ENCODE measurements around the gene B3GNT5. TPM values are rescaled to one million over a fixed set of nuclear protein-coding genes. Genes with fewer than 3 reads are reported as not detected.

B3GNT5 gene
- total RNA-seq, 1 donor from 2014 or later: 2.9 TPM

DNA sequence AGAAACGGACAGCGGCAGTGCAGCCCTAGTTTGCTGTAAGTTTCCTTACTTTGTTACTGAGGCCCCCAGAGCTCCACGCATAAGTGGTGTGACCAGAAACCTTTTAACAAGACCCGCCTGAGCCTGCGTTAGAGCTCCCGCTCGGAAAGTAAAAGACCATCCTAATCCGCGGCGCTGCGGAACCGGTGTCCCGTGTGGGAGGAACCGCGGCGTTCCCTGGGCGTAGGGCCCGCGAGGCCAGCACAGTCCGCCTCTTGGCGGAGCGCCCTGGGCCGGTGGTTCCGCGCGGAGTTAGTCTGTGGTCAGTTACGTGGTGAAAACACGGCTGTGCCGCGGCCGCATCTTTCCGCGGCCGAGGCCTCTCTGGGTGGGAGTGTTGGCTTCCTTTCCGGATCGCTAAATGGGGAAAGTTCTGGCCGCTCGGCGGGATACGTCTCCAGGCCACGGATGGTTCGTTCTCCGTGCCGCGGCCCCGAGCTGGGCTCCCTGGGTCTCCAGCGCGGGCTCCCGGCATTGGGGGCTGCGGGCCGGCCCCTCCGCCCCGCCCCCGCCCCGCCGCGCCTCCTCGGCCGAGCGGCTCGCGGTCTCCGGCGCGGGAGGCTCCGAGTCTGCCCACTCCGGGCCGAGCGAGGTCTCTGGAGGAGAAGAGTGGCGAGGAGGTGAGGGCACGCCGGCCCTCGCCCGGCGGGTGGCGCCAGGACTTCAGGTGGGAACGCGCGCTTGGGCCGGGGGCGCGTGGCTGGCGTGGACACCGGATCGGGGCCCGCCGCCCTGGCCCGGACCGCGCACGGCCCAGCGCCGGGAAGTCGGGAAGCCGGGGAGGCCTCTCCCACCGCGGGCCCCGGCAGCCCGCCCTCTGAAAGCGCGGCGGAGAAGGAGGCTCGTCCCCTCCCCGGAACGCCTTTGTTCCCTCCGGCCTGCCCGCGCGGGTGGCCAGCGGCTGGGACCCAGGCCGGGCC lies 754 bp downstream of the B3GNT5 start:
- Mint-ChIP-seq H3K27ac (ENCODE audit: unreplicated experiment) (no peak overlapping the region), H3K9me3 (ENCODE audit: unreplicated experiment) (peaks cover 4% of the 10 kb centered on the region), H3K4me1 (ENCODE audit: low read depth, unreplicated experiment) (peaks cover 10% of the 10 kb centered on the region), H3K36me3 (ENCODE audit: unreplicated experiment) (peaks cover 6% of the 10 kb centered on the region), H3K27me3 (ENCODE audit: unreplicated experiment) (peaks cover 13% of the 10 kb centered on the region), H3K4me3 (ENCODE audit: unreplicated experiment) (peak overlapping the region; percentile 82)
- DNase-seq: peak; percentile 52
- TF ChIP-seq, protein P1, sequence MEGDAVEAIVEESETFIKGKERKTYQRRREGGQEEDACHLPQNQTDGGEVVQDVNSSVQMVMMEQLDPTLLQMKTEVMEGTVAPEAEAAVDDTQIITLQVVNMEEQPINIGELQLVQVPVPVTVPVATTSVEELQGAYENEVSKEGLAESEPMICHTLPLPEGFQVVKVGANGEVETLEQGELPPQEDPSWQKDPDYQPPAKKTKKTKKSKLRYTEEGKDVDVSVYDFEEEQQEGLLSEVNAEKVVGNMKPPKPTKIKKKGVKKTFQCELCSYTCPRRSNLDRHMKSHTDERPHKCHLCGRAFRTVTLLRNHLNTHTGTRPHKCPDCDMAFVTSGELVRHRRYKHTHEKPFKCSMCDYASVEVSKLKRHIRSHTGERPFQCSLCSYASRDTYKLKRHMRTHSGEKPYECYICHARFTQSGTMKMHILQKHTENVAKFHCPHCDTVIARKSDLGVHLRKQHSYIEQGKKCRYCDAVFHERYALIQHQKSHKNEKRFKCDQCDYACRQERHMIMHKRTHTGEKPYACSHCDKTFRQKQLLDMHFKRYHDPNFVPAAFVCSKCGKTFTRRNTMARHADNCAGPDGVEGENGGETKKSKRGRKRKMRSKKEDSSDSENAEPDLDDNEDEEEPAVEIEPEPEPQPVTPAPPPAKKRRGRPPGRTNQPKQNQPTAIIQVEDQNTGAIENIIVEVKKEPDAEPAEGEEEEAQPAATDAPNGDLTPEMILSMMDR (IDR thresholded peaks at IDR 0.05; ENCODE audit: partially characterized antibody, unreplicated experiment): no peak

DNA sequence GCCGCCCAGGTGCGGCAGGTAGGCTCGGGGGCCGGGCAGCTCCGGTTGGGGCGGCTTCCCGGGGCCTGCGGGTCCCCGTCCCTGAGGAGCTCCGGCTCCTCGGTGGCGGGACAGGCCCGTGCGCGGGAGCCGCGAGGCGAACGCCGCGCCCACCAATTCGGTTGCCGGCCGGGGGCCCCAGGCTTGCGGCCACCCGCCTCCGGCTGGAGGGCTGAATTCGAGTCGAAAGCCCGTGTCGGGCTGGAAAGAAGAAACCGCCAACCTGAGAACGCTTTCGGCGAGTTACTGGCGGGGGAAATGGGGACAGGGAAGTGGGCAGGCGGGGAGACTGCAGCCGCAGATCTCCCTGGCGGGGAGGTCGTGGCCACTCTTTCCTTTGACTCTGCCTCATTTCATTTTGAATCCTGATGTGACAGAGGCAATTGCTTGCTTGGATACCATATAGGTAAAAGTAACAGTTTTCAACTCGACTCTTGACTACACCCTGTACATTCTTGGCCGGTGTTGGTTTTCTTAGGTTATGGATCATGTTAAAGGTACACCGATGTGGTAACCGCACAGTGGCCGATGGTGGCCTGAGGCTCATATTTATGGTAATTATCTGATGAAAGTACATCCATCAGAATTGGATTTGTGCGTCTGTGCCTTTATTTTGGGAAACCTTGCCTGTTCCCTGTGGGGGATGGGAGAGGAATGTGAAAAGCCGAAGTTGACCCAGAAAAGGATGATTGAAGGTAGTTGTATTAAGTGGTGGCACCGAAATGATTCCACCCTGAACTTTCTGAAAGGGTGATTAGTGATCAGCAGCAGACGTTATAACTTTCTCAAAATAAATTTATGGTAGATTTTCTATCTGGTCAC lies 1.7 kb downstream of the B3GNT5 start:
- H3K27me3 Mint-ChIP-seq (ENCODE audit: unreplicated experiment): peaks cover 12% of the 10 kb centered on the region
- no peak for DNase-seq
- H3K4me1 Mint-ChIP-seq (ENCODE audit: low read depth, unreplicated experiment): peaks cover under 1% of the 10 kb centered on the region
- peak overlapping the region; percentile 78 for H3K27ac Mint-ChIP-seq (ENCODE audit: unreplicated experiment)
- peaks cover 4% of the 10 kb centered on the region for H3K9me3 Mint-ChIP-seq (ENCODE audit: unreplicated experiment)
- H3K36me3 Mint-ChIP-seq (ENCODE audit: unreplicated experiment): peaks cover 6% of the 10 kb centered on the region
- TF ChIP-seq, protein P1 (IDR thresholded peaks at IDR 0.05; ENCODE audit: partially characterized antibody, unreplicated experiment): no peak
- H3K4me3 Mint-ChIP-seq (ENCODE audit: unreplicated experiment): peak overlapping the region; percentile 81

DNA sequence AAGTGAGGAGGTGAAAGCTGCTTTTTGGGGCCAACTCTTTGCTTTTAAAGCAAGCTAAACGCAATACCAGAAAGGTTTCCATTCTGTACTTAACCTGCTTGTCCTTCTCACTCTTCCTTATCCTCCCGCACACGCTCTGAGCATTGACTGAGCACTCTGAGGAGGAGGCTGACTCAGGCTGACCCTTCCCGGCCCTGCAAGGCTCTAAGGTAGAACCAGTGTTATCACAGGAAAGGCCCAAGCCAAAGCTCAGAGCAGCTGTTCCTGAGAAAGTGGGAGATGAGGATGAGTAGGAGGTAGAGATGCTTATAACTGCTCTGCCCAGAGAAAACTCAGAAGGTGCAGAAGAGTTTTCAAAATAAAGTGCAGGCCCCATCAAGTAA lies 2.3 kb downstream of the B3GNT5 start:
- Mint-ChIP-seq H3K27ac (ENCODE audit: unreplicated experiment) (no peak overlapping the region), H3K36me3 (ENCODE audit: unreplicated experiment) (peaks cover 6% of the 10 kb centered on the region), H3K4me1 (ENCODE audit: low read depth, unreplicated experiment) (no peaks in the 10 kb centered on the region), H3K4me3 (ENCODE audit: unreplicated experiment) (peak overlapping the region; percentile 81), H3K27me3 (ENCODE audit: unreplicated experiment) (peaks cover 11% of the 10 kb centered on the region), H3K9me3 (ENCODE audit: unreplicated experiment) (peaks cover 4% of the 10 kb centered on the region)
- no peak for DNase-seq
- TF ChIP-seq, protein P1 (IDR thresholded peaks at IDR 0.05; ENCODE audit: partially characterized antibody, unreplicated experiment): no peak

DNA sequence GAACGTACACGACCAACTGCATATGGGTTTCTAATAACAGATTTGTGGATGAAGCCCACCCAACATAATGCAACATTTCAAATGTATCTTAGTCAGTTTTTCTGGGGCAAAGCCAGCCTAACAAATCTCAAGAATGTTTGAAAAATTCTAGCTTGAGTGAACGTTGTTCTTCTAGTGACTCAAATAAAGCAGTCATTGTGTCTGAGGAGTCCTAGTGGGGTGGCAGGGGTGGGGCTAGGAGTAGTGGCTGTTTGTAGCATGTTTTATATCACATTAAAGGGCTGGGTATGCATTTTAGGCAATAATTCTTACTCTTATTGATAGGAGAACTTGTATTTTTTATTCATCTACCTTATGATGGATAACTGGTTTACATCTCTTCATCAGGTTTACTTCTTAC lies 6.0 kb downstream of the B3GNT5 start:
- H3K9me3 Mint-ChIP-seq (ENCODE audit: unreplicated experiment): peaks cover 4% of the 10 kb centered on the region
- DNase-seq: no peak
- H3K27me3 Mint-ChIP-seq (ENCODE audit: unreplicated experiment): peaks cover 8% of the 10 kb centered on the region
- no peak overlapping the region for H3K27ac Mint-ChIP-seq (ENCODE audit: unreplicated experiment)
- H3K4me3 Mint-ChIP-seq (ENCODE audit: unreplicated experiment): no peak overlapping the region
- TF ChIP-seq, protein P1 (IDR thresholded peaks at IDR 0.05; ENCODE audit: partially characterized antibody, unreplicated experiment): no peak
- H3K4me1 Mint-ChIP-seq (ENCODE audit: low read depth, unreplicated experiment): no peaks in the 10 kb centered on the region
- H3K36me3 Mint-ChIP-seq (ENCODE audit: unreplicated experiment): peaks cover 6% of the 10 kb centered on the region
